ENCODE data around the gene MKI67. TPM values are rescaled to one million over a fixed set of nuclear protein-coding genes. Genes with fewer than 3 reads are reported as not detected.

MKI67 gene
- total and polyA plus RNA-seq, 10 of the 15 experiments (the other 5 are each of a cell fraction or from before 2014, with no cell fraction given) = 22.3 to 183 (median 82.9) TPM

DNA sequence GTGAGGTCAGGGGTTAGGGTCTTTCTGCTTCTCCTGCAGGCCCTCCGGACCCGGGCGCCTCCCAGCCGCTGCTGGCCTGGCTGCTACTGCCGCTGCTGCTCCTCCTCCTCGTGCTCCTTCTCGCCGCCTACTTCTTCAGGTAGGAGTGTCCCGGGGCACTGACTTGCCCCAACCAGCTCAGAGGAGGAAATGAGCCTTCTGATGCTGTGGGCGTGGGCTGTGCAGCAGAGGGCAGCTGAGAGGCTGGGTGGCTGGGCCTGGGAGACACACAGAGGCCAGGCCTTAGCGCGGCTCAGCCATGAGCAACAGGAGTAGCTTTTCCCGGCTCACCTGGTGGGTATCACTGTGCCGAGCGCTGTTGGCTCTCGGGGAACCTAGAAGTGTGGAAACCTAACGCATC is 78.9 kb downstream of the MKI67 start:
- H3K9me3 ChIP-seq (replicated peaks; ENCODE audit: control insufficient read depth, insufficient read depth, low read length) = no peaks in the 10 kb centered on the region
- ATAC-seq (peak; percentile 99), DNase-seq (ENCODE audit: low read depth, low spot score) (peak; percentile 63), FAIRE-seq (peak; percentile 81)
- H3K27me3 ChIP-seq (replicated peaks in 1 of 2; ENCODE audit: control insufficient read depth in 2 of 2, insufficient read depth in 2 of 2, low read length in 1 of 2) = no peaks in the 10 kb centered on the region
- H3K36me3 ChIP-seq (ENCODE audit: control insufficient read depth in 2 of 2, insufficient read depth in 2 of 2, low read length in 1 of 2) = peaks cover 2% of the 10 kb centered on the region in 2 experiments; a peak in 2 of 4 replicates
- no TSS peak for BruUV-seq (replicated peaks)
- H4K20me1 ChIP-seq (ENCODE audit: control insufficient read depth, insufficient read depth) = no peaks in the 10 kb centered on the region
- ChIA-PET POLR2A (interaction anchor here (0.7 to 6.4 kb wide), 5 partner anchors 11 to 80 kb away, joined by 3 to 117 read pairs (median 4); no protein-coding TSS in a partner anchor), CTCF (interaction anchor here (1.1 to 5.9 kb wide), 8 partner anchors 12 to 102 kb away, joined by 3 to 52 read pairs (median 7); no protein-coding TSS in a partner anchor), RAD21 (ENCODE audit: unreplicated experiment) (interaction anchor here (1.1 to 3.8 kb wide), 5 partner anchors 11 to 101 kb away, joined by 3 to 82 read pairs (median 11); no protein-coding TSS in a partner anchor), SMC1A (ENCODE audit: uncharacterized antibody, unreplicated experiment) (interaction anchor here (0.6 to 8.7 kb wide), 11 partner anchors 12 to 273 kb away, joined by 3 to 116 read pairs (median 4); no protein-coding TSS in a partner anchor)
- intact Hi-C loops (cut with micrococcal nuclease; ENCODE audit: unreplicated experiment) (loop anchor here (1.0 kb wide), 1 partner anchor 17 kb away; no protein-coding TSS in a partner anchor), in situ Hi-C loops (cut with MboI) (no loop called here)
- peak overlapping the region; percentile 84 for H2AFZ ChIP-seq (ENCODE audit: control insufficient read depth, low read depth, low read length)
- H3K4me2 ChIP-seq (ENCODE audit: control insufficient read depth, insufficient read depth) = peak overlapping the region; percentile 73
- H3K4me3 ChIP-seq = peak overlapping the region; percentile 70
- peaks cover 30% of the 10 kb centered on the region for H3K4me1 ChIP-seq (ENCODE audit: control insufficient read depth, insufficient read depth, low read length)
- peak overlapping the region; percentile 61 for H3K9ac ChIP-seq (ENCODE audit: control insufficient read depth, insufficient read depth, low read length)
- peaks cover 7% of the 10 kb centered on the region for H3K79me2 ChIP-seq (ENCODE audit: control insufficient read depth, insufficient read depth, low read length)
- peak overlapping the region; percentile 54 for H3K27ac ChIP-seq (ENCODE audit: control insufficient read depth, insufficient read depth)
- 1% methylated on average over 17 of the region's 17 CpGs for WGBS (ENCODE audit: insufficient coverage, insufficient replicate concordance, low lambda C conversion rate, missing lambda C conversion rate)
- peak; percentile 65; the same call in 1 of the 2 replicates for TF ChIP-seq RCOR1 (conservative IDR thresholded peaks at IDR 0.05; ENCODE audit: low read depth, low read length)
- TF ChIP-seq, protein P1, sequence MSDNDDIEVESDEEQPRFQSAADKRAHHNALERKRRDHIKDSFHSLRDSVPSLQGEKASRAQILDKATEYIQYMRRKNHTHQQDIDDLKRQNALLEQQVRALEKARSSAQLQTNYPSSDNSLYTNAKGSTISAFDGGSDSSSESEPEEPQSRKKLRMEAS (IDR thresholded peaks at IDR 0.05; ENCODE audit: low read depth, low read length) = peak; percentile 67; the same call in 1 of the 2 replicates
- TF ChIP-seq, protein P2, sequence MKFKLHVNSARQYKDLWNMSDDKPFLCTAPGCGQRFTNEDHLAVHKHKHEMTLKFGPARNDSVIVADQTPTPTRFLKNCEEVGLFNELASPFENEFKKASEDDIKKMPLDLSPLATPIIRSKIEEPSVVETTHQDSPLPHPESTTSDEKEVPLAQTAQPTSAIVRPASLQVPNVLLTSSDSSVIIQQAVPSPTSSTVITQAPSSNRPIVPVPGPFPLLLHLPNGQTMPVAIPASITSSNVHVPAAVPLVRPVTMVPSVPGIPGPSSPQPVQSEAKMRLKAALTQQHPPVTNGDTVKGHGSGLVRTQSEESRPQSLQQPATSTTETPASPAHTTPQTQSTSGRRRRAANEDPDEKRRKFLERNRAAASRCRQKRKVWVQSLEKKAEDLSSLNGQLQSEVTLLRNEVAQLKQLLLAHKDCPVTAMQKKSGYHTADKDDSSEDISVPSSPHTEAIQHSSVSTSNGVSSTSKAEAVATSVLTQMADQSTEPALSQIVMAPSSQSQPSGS (IDR thresholded peaks at IDR 0.05; ENCODE audit: low read length) = no peak
- peak; percentile 88; the same call in 1 of the 2 replicates for TF ChIP-seq HDGF (IDR thresholded peaks at IDR 0.05)
- TF ChIP-seq, protein P3, sequence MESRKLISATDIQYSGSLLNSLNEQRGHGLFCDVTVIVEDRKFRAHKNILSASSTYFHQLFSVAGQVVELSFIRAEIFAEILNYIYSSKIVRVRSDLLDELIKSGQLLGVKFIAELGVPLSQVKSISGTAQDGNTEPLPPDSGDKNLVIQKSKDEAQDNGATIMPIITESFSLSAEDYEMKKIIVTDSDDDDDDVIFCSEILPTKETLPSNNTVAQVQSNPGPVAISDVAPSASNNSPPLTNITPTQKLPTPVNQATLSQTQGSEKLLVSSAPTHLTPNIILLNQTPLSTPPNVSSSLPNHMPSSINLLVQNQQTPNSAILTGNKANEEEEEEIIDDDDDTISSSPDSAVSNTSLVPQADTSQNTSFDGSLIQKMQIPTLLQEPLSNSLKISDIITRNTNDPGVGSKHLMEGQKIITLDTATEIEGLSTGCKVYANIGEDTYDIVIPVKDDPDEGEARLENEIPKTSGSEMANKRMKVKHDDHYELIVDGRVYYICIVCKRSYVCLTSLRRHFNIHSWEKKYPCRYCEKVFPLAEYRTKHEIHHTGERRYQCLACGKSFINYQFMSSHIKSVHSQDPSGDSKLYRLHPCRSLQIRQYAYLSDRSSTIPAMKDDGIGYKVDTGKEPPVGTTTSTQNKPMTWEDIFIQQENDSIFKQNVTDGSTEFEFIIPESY (IDR thresholded peaks at IDR 0.05) = no peak
- TF ChIP-seq JUNB (IDR thresholded peaks at IDR 0.05) = no peak
- TF ChIP-seq RBBP5 (conservative IDR thresholded peaks at IDR 0.05) = no peak
- TF ChIP-seq NFYB (IDR thresholded peaks at IDR 0.05; ENCODE audit: insufficient read depth, low read depth, low read length) = peak; percentile 34; the same call in 1 of the 2 replicates
- 0 out of 3 replicates have a peak, but pooled peaks have one; percentile 7 for TF ChIP-seq POU2F2 (IDR thresholded peaks at IDR 0.05; ENCODE audit: borderline replicate concordance, low read depth, low read length)
- TF ChIP-seq TCF12 (IDR thresholded peaks at IDR 0.05; ENCODE audit: low read depth, low read length) = peak; percentile 55; the same call in 1 of the 2 replicates
- TF ChIP-seq, protein P4, sequence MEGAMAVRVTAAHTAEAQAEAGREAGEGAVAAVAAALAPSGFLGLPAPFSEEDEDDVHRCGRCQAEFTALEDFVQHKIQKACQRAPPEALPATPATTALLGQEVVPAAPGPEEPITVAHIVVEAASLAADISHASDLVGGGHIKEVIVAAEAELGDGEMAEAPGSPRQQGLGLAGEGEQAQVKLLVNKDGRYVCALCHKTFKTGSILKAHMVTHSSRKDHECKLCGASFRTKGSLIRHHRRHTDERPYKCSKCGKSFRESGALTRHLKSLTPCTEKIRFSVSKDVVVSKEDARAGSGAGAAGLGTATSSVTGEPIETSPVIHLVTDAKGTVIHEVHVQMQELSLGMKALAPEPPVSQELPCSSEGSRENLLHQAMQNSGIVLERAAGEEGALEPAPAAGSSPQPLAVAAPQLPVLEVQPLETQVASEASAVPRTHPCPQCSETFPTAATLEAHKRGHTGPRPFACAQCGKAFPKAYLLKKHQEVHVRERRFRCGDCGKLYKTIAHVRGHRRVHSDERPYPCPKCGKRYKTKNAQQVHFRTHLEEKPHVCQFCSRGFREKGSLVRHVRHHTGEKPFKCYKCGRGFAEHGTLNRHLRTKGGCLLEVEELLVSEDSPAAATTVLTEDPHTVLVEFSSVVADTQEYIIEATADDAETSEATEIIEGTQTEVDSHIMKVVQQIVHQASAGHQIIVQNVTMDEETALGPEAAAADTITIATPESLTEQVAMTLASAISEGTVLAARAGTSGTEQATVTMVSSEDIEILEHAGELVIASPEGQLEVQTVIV (IDR thresholded peaks at IDR 0.05; ENCODE audit: borderline replicate concordance, partially characterized antibody) = no peak
- no peak for TF ChIP-seq CEBPB (IDR thresholded peaks at IDR 0.05; ENCODE audit: borderline replicate concordance in 1 of 2, low read depth in 2 of 2, low read length in 2 of 2)
- TF ChIP-seq, protein P5, sequence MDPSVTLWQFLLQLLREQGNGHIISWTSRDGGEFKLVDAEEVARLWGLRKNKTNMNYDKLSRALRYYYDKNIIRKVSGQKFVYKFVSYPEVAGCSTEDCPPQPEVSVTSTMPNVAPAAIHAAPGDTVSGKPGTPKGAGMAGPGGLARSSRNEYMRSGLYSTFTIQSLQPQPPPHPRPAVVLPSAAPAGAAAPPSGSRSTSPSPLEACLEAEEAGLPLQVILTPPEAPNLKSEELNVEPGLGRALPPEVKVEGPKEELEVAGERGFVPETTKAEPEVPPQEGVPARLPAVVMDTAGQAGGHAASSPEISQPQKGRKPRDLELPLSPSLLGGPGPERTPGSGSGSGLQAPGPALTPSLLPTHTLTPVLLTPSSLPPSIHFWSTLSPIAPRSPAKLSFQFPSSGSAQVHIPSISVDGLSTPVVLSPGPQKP (IDR thresholded peaks at IDR 0.05; ENCODE audit: low read depth, low read length) = no peak; the same call in 1 of the 2 replicates
- TF ChIP-seq, protein P6, sequence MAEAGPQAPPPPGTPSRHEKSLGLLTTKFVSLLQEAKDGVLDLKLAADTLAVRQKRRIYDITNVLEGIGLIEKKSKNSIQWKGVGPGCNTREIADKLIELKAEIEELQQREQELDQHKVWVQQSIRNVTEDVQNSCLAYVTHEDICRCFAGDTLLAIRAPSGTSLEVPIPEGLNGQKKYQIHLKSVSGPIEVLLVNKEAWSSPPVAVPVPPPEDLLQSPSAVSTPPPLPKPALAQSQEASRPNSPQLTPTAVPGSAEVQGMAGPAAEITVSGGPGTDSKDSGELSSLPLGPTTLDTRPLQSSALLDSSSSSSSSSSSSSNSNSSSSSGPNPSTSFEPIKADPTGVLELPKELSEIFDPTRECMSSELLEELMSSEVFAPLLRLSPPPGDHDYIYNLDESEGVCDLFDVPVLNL (IDR thresholded peaks at IDR 0.05; ENCODE audit: low read depth, low read length) = no peak
- TF ChIP-seq PAX5 (IDR thresholded peaks at IDR 0.05; ENCODE audit: borderline replicate concordance, low read depth, low read length) = 0 out of 2 replicates have a peak, but pooled peaks have one; percentile 16
